GM21717 (cell line): ENCODE data around the gene TEX101.
"Not testable (repeated sequence)": the region's sequence is repeated elsewhere in the genome, so short reads cannot be mapped to it uniquely, and the experiment has no call there.

Experiments
- ATAC-seq: cut with Tn5 transposase; IDR thresholded peaks from one replicate; pipeline ENCODE4 v1.9.1; 2021; ENCODE audit warnings: mild to moderate bottlenecking, moderate library complexity; ENCODE audit not compliant: unreplicated experiment

Gene TEX101, protein sequence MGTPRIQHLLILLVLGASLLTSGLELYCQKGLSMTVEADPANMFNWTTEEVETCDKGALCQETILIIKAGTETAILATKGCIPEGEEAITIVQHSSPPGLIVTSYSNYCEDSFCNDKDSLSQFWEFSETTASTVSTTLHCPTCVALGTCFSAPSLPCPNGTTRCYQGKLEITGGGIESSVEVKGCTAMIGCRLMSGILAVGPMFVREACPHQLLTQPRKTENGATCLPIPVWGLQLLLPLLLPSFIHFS

GRCh38 chr19:43414554-43414953, at the start of gene TEX101:
TSS of gene TEX101 (plus strand) at chr19:43414890. CDS start at chr19:43415920, 1,030 bp downstream.
- no peak for ATAC-seq

GRCh38 chr19:43365677-43366076, 49.0 kb upstream of the TEX101 start:
- not testable (repeated sequence) for ATAC-seq

DNA sequence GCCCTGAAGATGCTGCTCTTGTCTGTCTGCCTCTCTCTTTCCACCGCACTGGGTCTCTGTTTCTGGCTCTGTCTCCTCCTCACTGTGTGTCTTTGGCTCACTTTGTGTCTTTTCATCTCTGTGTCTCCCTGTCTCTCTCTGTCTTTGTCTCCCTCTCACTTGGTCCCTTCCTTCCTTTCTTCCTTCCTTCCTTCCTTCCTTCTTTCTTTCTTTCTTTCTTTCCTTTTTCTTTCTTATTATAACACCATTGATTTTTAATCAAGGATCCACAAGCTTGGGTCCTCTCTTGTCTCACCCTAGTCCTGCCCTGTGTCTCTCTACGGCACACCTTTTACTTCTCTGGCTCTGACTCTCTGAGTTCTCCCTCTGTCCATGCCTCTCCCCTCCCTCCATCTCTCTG, 46.9 kb upstream of the TEX101 start:
- no peak for ATAC-seq

DNA sequence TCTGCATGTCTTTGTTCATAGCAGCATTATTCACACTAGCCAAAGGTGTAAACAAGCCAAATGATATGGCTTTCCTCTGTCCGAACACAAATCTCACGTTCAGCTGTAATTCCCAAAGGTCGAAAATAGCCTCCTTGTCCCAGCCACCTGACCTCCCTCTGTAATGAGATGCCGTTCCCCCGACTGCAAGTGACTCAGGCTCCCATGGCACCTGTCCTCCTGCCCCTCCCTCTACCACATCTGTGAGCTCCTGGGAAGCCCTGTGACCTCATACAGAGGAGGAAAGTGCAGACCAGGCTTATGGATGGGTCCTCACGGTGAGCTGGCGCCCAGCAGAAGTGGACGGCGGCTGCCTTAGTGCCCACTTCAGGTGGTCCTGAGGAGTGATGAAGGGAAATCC, 45.8 kb upstream of the TEX101 start:
- ATAC-seq = not testable (repeated sequence)

GRCh38 chr19:43371909-43372308, 42.8 kb upstream of the TEX101 start:
- ATAC-seq = no peak

DNA sequence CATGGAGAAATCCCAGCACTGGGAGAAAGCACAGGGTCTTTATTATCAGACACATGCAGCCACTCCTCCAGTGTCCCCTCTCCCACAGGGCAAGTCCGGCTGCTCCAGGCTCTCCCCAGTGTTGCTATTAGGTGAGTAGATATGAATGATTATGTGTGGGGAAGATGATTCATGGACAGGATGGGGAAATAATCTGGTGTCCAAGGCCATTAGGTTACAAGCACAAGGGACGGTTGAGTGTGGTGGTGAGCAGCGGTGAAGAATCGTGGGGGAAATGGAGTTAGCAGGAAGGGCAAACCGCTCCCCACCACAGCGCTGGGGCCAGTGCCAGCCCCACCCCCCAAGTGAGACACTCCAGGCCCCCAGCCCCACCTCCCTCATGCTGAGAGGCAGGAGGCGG, 42.2 kb upstream of the TEX101 start:
- ATAC-seq = no peak

DNA sequence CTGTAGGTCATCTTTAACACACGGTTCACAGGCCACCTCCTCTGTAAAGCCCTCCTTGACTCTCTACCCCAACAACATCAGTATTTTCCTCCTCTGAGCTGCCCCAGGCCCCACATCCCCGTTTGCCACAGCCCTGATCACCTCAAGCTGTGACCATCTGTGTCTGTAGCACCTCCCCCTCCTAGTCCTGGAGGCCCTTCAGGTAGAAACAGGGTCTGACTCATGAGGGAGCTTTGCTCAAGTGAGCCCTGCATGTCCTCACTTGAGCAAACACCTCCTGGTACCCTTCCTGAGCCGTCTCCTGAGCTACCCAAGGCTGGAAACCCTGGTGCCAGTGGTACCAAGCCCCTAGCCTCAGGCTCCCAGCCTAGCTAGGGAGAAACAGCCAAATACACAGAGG, 37.1 kb upstream of the TEX101 start:
- not testable (repeated sequence) for ATAC-seq

DNA sequence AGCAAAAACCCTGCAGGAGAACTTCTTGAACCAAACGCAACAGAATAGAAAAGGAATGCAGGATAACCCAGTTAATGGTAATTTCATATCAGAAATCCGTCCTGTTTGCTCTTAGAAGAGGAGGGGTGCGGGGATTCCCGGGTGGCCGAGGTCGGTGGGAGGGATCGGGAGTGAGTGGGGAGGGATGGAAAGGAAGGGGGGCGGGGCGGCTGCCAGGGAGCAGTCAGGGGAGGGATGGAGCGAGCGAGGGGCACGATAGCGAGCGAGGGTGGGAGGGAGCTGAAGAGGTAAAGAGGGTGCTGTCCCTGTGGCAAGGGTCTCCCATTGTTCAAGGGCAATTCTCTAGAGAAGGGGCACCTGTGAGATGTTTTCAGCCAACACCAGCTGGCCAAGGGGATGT, 34.7 kb upstream of the TEX101 start:
- no peak for ATAC-seq

GRCh38 chr19:43380771-43381386, 33.8 kb upstream of the TEX101 start:
- no peak for ATAC-seq

- not testable (repeated sequence) for ATAC-seq
Observed at GRCh38 chr19:43382586-43383216, 32.0 kb upstream of the TEX101 start.

DNA sequence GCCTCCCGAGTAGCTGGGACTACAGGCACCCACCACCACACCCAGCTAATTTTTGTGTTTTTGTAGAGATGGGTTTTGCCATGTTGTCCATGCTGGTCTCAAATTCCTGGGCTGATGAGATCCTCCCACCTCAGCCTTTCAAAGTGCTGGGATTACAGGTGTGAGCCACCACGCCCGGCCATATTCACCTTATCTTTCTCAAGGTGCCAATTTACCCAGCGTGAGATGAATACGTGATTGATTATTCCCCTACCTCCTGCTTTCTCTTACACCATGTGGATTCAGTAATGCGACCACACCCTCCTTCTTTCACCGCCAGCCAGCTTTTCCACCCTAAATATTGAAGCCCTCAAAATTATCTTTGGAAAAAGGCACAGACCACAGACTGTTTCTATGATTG, 31.4 kb upstream of the TEX101 start:
- not testable (repeated sequence) for ATAC-seq

DNA sequence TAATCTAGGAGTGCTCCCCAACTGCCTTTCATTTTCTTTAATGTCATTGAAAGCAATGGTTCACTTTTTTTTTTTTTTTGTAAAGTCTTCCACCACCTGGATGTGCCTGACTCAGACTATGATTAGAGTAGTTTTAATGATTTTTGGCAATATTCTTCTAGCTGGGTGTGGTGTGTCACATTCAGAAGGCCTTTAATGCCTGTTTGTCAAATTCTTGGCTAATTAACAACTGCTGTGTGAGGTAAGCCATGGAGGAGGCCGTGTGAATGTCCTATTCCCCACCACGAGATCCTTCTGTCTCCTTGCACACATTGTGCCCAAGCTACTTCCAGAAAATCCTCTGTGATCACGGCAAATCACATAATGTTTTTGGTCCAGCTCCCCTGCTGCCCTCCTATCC, 30.9 kb upstream of the TEX101 start:
- not testable (repeated sequence) for ATAC-seq

DNA sequence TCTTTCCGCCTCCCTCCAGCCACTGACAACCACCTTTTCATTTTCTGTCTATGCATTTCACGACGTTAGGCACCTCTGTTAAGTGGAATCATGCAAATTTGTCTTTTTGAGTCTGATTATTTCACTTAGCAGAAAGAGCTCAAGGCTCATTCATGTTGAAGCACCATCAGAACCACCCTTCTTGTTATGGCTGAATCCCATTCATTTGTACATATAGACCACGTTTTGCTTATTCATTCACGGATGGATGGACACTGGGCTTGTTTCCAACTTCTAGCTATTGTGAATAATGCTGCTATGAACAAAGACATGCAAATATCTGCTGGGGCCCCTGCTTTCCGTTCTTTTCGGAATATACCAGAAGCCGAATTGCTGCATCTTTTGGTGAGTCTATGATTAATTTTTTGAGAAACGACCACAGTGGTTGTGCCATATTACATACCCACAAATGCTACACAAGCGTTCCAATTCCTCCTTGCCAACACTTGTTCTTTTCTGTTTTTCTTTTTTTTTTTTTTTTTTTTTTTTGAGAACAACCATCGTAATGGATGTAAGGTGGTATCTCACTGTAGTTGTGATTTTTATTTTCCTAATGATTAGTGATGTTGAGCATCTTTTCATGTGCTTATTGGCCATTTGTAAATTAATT, 23.7 kb upstream of the TEX101 start:
- not testable (repeated sequence) for ATAC-seq

DNA sequence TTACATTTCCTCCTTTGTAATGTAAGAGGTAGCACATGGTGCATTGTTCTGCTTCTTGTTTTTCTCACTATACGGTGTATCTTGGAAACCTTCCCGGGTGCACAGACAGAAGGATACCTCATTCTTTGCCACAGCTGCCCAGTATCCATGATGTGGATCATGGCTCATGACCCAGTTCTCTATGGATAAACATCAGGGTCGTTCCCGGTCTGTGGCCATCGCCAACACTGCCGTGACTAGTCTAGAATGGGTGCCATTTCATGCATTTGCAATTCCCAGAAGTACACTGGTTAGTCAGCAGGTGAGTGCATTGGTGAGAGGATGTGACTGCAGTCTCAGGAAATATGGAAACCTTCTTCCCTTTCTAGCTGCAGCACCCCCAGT, 23.1 kb upstream of the TEX101 start:
- not testable (repeated sequence) for ATAC-seq

- not testable (repeated sequence) for ATAC-seq
Observed at GRCh38 chr19:43393501-43393900, 21.2 kb upstream of the TEX101 start.

DNA sequence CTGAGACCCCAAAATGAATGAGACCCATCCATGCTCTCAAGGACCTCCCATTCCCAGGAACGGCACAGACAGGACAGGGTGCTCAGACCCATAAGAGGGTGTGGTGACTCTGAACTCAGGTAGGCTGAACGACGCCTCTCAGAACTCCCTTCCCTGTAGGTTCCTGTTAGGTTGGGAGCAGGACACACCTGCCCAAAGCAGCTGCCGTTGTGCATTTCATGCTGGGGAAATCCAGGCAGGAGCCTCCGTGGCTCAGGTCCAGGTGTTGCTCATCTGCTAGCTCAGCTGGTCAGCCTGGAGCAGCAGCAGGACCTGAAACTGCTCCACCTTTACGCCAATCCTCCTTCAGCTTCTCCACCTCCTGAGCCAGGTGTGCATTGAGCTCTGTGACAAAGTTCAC, 19.1 kb upstream of the TEX101 start:
- no peak for ATAC-seq

GRCh38 chr19:43406297-43406696, 8.4 kb upstream of the TEX101 start:
- ATAC-seq = no peak

- no peak for ATAC-seq
Observed at GRCh38 chr19:43407416-43408005, 7.2 kb upstream of the TEX101 start.

- ATAC-seq = no peak
Observed at GRCh38 chr19:43408043-43408442, 6.6 kb upstream of the TEX101 start.

DNA sequence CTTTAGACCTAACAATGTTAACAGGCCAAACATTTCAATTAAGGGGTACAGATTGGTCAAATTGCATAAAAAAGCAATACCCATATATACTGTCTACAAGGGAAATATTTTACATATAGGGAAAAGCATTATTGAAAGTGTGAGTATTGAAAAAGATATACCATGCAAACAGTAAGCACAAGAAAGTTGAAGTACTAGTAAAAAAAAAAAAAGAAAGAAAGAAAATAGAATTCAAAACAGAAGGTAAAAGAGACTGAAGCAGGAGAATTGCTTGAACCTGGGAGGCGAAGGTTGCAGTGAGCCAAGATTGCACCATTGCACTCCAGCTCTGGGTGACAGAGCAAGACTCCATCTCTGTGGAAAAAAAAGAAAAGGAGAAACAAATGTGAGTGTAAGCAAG, 5.3 kb upstream of the TEX101 start:
- no peak for ATAC-seq

DNA sequence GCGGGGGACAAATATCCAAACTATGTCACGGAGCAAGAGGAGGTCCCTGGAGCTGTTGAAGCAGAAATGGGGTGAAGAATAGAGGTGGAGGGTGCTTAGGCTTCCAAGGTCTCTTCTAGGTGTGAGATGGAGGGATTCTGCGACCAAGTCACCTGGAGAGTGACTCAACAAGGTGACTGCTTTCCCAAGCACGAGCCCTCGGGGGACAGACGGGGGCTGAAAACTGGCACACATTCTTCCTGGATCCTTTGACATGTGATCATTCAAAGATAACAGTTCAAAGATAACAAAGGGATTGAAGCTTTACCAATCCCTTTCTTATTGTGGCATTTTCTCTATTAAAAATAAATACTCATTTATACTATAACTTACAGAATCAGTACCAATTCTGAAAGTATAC, 2.2 kb upstream of the TEX101 start:
- ATAC-seq = no peak
